ENCODE measurements around the gene KCNK16. TPM values are rescaled to one million over a fixed set of nuclear protein-coding genes. Genes with fewer than 3 reads are reported as not detected.
A peak's percentile ranks its signal among the peaks of the same experiment; 100 is the strongest.

The KCNK16 gene
- total RNA-seq (2013; cell fraction: nucleolus; rRNA removed): not detected in 2 replicates
- total RNA-seq (2014; rRNA removed) (not detected in 2 replicates), total RNA-seq (2014; rRNA removed; fragmentation: Illumina TruSeq; extraction: Trizol) (not detected in 2 replicates), total RNA-seq (2021) (not detected in 2 replicates), polyA plus RNA-seq (2011; rRNA removed) (not detected in 2 replicates), polyA plus RNA-seq (2014; fragmentation: Illumina TruSeq; extraction: Trizol) (not detected in 2 replicates), polyA plus RNA-seq (2014; fragmentation: Nextera tagmentation; extraction: Ambion mirVana) (not detected), polyA plus RNA-seq (2014; rRNA removed) (not detected in 2 replicates), polyA plus RNA-seq (2016; fragmentation: Nextera tagmentation; extraction: Ambion mirVana) (not detected), polyA minus RNA-seq (2011; rRNA and poly(A)+ RNA removed) (not detected in 2 replicates), Bru-seq, nascent RNA (percentile 9 among the genes with signal in this experiment), BruChase-seq, experiment 1, labeled RNA remaining after a 6-hour chase (not detected), BruChase-seq, experiment 2, labeled RNA remaining after a 2-hour chase (percentile 17 among the genes with signal in this experiment)
- not detected for polyA plus RNA-seq (2011; ENCODE audit: low read depth)
- not detected in 2 replicates for polyA plus RNA-seq (2011; cell fraction: cytosol; rRNA removed)
- polyA plus RNA-seq (2011; cell fraction: nucleus; rRNA removed): not detected in 2 replicates
- polyA plus RNA-seq (2012): not detected in 2 replicates
- polyA minus RNA-seq (2011; cell fraction: cytosol; rRNA and poly(A)+ RNA removed): not detected in 2 replicates
- polyA minus RNA-seq (2011; cell fraction: nucleus; rRNA and poly(A)+ RNA removed): not detected in 2 replicates
- long read RNA-seq, experiment 1: 0 reads
- long read RNA-seq, experiment 2: 0 reads

DNA sequence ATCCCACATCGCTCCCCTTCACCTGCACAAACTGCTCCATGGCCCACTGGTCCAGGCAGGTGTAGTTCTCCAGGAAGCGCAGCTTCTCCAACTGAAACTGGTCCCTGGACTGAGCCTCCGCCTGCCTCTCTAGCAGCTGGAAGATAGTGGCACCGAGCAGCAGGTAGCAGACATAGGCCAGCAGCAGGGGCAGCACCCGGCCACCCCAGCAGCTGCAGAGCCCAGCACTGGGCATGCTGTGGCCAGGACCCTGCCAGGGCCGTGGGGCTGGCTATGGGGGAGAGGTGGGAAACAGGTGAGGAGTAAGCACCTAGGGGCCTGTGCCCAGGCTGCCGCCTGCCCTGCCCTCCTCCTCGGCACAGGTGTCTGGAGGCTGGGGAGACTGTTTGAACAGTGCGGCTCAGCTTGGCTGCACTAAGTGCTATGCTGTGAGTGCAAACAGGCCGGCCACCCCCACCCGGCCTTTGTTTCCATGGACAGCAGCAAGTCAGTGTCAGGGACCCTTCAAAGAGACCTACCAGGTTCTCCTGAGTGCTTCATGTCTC lies at the start of gene KCNK16:
Gene KCNK16 (minus strand): TSS at position 397 of the 545 bp plus-strand sequence. CDS start 162 bp downstream, at position 235.
- Histone ChIP-seq H3K9ac (ENCODE audit: control insufficient read depth, insufficient read depth, low read length) (no peak within 1 kb of the TSS), H2AFZ (ENCODE audit: control insufficient read depth, low read depth, low read length) (no peak within 1 kb of the TSS), H3K9me3 (replicated peaks; ENCODE audit: control insufficient read depth, insufficient read depth, low read length) (no peaks in the 10 kb centered on the region), H3K27me3 (replicated peaks in 1 of 2; ENCODE audit: control insufficient read depth in 2 of 2, insufficient read depth in 2 of 2, low read length in 1 of 2) (peaks cover 0 to 5% of the 10 kb centered on the region in 2 experiments; a peak in 3 of 4 replicates), H3K4me3 (no peak within 1 kb of the TSS), H3K79me2 (ENCODE audit: control insufficient read depth, insufficient read depth, low read length) (no peaks in the 10 kb centered on the region), H3K27ac (ENCODE audit: control insufficient read depth, insufficient read depth) (no peak within 1 kb of the TSS), H3K36me3 (ENCODE audit: control insufficient read depth in 2 of 2, insufficient read depth in 2 of 2, low read length in 1 of 2) (no peaks in the 10 kb centered on the region), H4K20me1 (ENCODE audit: control insufficient read depth, insufficient read depth) (no peaks in the 10 kb centered on the region), H3K4me1 (ENCODE audit: control insufficient read depth, insufficient read depth, low read length) (no peaks in the 10 kb centered on the region), H3K4me2 (ENCODE audit: control insufficient read depth, insufficient read depth) (no peak within 1 kb of the TSS)
- 20% methylated on average over 9 of the region's 11 CpGs for WGBS (ENCODE audit: insufficient coverage, insufficient replicate concordance, low lambda C conversion rate, missing lambda C conversion rate)
- ChIA-PET RAD21 (ENCODE audit: unreplicated experiment) (no interaction called here), CTCF (no interaction called here), POLR2A (no interaction called here), SMC1A (ENCODE audit: uncharacterized antibody, unreplicated experiment) (interaction anchor here (1.2 kb wide), 1 partner anchor 13 kb away, joined by 3 read pairs; no protein-coding TSS in a partner anchor)
- no TSS peak for BruUV-seq (replicated peaks)
- no peak for FAIRE-seq
- in situ Hi-C loops (cut with MboI) (no loop called here), intact Hi-C loops (cut with micrococcal nuclease; ENCODE audit: unreplicated experiment) (no loop called here)
- no peak for DNase-seq (ENCODE audit: low read depth, low spot score)
- ATAC-seq: no peak
- TF ChIP-seq STAT1 (conservative IDR thresholded peaks at IDR 0.05) (no peak), NBN (IDR thresholded peaks at IDR 0.05) (no peak), GABPA (IDR thresholded peaks at IDR 0.05; ENCODE audit: low read depth) (no peak), ELK1 (IDR thresholded peaks at IDR 0.05; ENCODE audit: low read depth, low read length) (no peak), CHD2 (IDR thresholded peaks at IDR 0.05; ENCODE audit: borderline replicate concordance, low read depth, low read length) (no peak), ASH2L (IDR thresholded peaks at IDR 0.05; ENCODE audit: borderline replicate concordance, low read depth) (no peak), ZNF274 (IDR thresholded peaks at IDR 0.05; ENCODE audit: insufficient read depth, insufficient read length) (no peak), MYB (IDR thresholded peaks at IDR 0.05; ENCODE audit: borderline replicate concordance, low read depth, low read length) (no peak), HCFC1 (IDR thresholded peaks at IDR 0.05; ENCODE audit: low read length) (no peak), PML (IDR thresholded peaks at IDR 0.05; ENCODE audit: low read length) (no peak), CBFB (IDR thresholded peaks at IDR 0.05; ENCODE audit: low read depth) (no peak), KAT2A (conservative IDR thresholded peaks at IDR 0.05; ENCODE audit: control insufficient read depth, low read depth, low read length) (no peak), MTA2 (IDR thresholded peaks at IDR 0.05; ENCODE audit: low read depth) (no peak), BMI1 (IDR thresholded peaks at IDR 0.05; ENCODE audit: borderline replicate concordance) (no peak), SUZ12 (IDR thresholded peaks at IDR 0.05; ENCODE audit: unreplicated experiment) (no peak), JUND (IDR thresholded peaks at IDR 0.05; ENCODE audit: low read depth, low read length) (no peak)
- TF ChIP-seq, protein P1, sequence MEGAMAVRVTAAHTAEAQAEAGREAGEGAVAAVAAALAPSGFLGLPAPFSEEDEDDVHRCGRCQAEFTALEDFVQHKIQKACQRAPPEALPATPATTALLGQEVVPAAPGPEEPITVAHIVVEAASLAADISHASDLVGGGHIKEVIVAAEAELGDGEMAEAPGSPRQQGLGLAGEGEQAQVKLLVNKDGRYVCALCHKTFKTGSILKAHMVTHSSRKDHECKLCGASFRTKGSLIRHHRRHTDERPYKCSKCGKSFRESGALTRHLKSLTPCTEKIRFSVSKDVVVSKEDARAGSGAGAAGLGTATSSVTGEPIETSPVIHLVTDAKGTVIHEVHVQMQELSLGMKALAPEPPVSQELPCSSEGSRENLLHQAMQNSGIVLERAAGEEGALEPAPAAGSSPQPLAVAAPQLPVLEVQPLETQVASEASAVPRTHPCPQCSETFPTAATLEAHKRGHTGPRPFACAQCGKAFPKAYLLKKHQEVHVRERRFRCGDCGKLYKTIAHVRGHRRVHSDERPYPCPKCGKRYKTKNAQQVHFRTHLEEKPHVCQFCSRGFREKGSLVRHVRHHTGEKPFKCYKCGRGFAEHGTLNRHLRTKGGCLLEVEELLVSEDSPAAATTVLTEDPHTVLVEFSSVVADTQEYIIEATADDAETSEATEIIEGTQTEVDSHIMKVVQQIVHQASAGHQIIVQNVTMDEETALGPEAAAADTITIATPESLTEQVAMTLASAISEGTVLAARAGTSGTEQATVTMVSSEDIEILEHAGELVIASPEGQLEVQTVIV (IDR thresholded peaks at IDR 0.05; ENCODE audit: borderline replicate concordance, partially characterized antibody): no peak
- TF ChIP-seq, protein P2, sequence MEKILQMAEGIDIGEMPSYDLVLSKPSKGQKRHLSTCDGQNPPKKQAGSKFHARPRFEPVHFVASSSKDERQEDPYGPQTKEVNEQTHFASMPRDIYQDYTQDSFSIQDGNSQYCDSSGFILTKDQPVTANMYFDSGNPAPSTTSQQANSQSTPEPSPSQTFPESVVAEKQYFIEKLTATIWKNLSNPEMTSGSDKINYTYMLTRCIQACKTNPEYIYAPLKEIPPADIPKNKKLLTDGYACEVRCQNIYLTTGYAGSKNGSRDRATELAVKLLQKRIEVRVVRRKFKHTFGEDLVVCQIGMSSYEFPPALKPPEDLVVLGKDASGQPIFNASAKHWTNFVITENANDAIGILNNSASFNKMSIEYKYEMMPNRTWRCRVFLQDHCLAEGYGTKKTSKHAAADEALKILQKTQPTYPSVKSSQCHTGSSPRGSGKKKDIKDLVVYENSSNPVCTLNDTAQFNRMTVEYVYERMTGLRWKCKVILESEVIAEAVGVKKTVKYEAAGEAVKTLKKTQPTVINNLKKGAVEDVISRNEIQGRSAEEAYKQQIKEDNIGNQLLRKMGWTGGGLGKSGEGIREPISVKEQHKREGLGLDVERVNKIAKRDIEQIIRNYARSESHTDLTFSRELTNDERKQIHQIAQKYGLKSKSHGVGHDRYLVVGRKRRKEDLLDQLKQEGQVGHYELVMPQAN (conservative IDR thresholded peaks at IDR 0.05): no peak

Measured in GM12878 (cell line).